PC-9 (cell line): ENCODE measurements around the gene TMEM221. TPM values are rescaled to one million over a fixed set of nuclear protein-coding genes. Genes with fewer than 3 reads are reported as not detected.

Experiments
- BruUV-seq: library from RNA; stranded (reverse); fragments of 400-500 nt; replicated peaks from 2 replicates; lab custom pipeline; 2021; lab: Mats Ljungman, UMichigan
- CTCF ChIA-PET: fragments of 300-600 bp; sonication (Branson Sonifier 250); formaldehyde crosslinking; loops from one replicate; lab custom pipeline; 2022; ENCODE audit warnings: antibody characterized with exemption; lab: Charles Lee
- POLR2A ChIA-PET: fragments of 300-600 bp; sonication (Branson Sonifier 250); formaldehyde crosslinking; loops from one replicate; lab custom pipeline; 2022; ENCODE audit warnings: antibody characterized with exemption; ENCODE audit not compliant: unreplicated experiment; lab: Charles Lee
- DNase-seq, 2 experiments: peaks; one replicate each; pipeline versions ENCODE4 v3.0.0 to v3.0.0-alpha.2; 2015 to 2022; ENCODE audit warnings: mixed read lengths in 1 of 2
- H2AFZ ChIP-seq: fragments of 200-600 bp; sonication (generic); 2 replicates; pipeline ENCODE4 v1.8.1; 2017; ENCODE audit warnings: antibody characterized with exemption
- H3F3A ChIP-seq: fragments of 200-600 bp; sonication (generic); 2 replicates; pipeline ENCODE4 v1.8.1; 2017; ENCODE audit warnings: antibody characterized with exemption, mild to moderate bottlenecking, low read depth; ENCODE audit not compliant: insufficient read depth
- H3K27ac ChIP-seq: fragments of 200-600 bp; sonication (generic); 2 replicates; pipeline ENCODE4 v1.6.1; 2016; ENCODE audit warnings: mixed run types
- H3K27me3 ChIP-seq: fragments of 200-600 bp; sonication (generic); 2 replicates; pipeline ENCODE4 v1.6.1; 2016; ENCODE audit warnings: low read depth, mixed run types; ENCODE audit not compliant: insufficient read depth
- H3K36me3 ChIP-seq: fragments of 200-600 bp; sonication (generic); 2 replicates; pipeline ENCODE4 v1.6.1; 2016; ENCODE audit warnings: low read depth, mixed run types
- H3K4me1 ChIP-seq: fragments of 200-600 bp; sonication (generic); replicated peaks from 2 replicates; pipeline ENCODE4 v1.6.1; 2016; ENCODE audit warnings: mixed run types; ENCODE audit not compliant: insufficient read depth
- H3K4me2 ChIP-seq: fragments of 200-600 bp; sonication (generic); 2 replicates; pipeline ENCODE4 v1.6.1; 2017; ENCODE audit warnings: mixed run types
- H3K4me3 ChIP-seq: fragments of 200-600 bp; sonication (generic); 2 replicates; pipeline ENCODE4 v1.6.1; 2016; ENCODE audit warnings: mixed run types
- H3K79me2 ChIP-seq: fragments of 200-600 bp; sonication (generic); 2 replicates; pipeline ENCODE4 v1.6.1; 2017; ENCODE audit warnings: low read depth, mixed run types
- H3K9me2 ChIP-seq: fragments of 200-600 bp; sonication (generic); 2 replicates; pipeline ENCODE4 v1.8.1; 2017; ENCODE audit warnings: mild to moderate bottlenecking; ENCODE audit not compliant: insufficient read depth
- H3K9me3 ChIP-seq: fragments of 200-600 bp; sonication (generic); 2 replicates; pipeline ENCODE4 v1.8.1; 2016; ENCODE audit warnings: low read depth; ENCODE audit not compliant: insufficient read depth
- H4K20me1 ChIP-seq: fragments of 200-600 bp; sonication (generic); 2 replicates; pipeline ENCODE4 v1.8.1; 2017; ENCODE audit not compliant: insufficient read depth
- CTCF ChIP-seq: fragments of 200-600 bp; sonication (generic); conservative IDR thresholded peaks from 2 replicates; pipeline ENCODE4 v1.6.1; 2017; ENCODE audit warnings: mixed run types, antibody characterized with exemption, mild to moderate bottlenecking, moderate library complexity
- EZH2 ChIP-seq: fragments of 200-600 bp; sonication (generic); IDR thresholded peaks from 2 replicates; pipeline ENCODE4 v1.8.0; 2017; ENCODE audit warnings: antibody characterized with exemption, low read depth
- intact Hi-C: fragments of 100-400 bp; cut with micrococcal nuclease; formaldehyde crosslinking; loops from one replicate; pipeline ENCODE4 v1.10.0; 2022; ENCODE audit not compliant: unreplicated experiment
- total RNA-seq: library from RNA; stranded (reverse); gene quantifications from 2 replicates; pipeline ENCODE4 v1.2.3, GENCODE V29; 2021

Gene TMEM221
- total RNA-seq, 1 experiment from 2014 or later: 2.0 TPM

GRCh38 chr19:17441241-17442021, 7.0 kb downstream of the TMEM221 start:
- H3K9me3 ChIP-seq: 0 out of 2 replicates have a peak, but pooled peaks cover 3% of the 10 kb centered on the region
- H3K4me1 ChIP-seq: no peaks in the 10 kb centered on the region
- no peak overlapping the region for H3K4me2 ChIP-seq
- H2AFZ ChIP-seq: no peak overlapping the region
- H3F3A ChIP-seq: peaks cover 20% of the 10 kb centered on the region
- H3K79me2 ChIP-seq: no peaks in the 10 kb centered on the region
- H4K20me1 ChIP-seq: no peaks in the 10 kb centered on the region
- TF ChIP-seq EZH2 (no peak), CTCF (peak; percentile 68)
- CTCF ChIA-PET: interaction anchor here (0.6 to 0.7 kb wide), 3 partner anchors 13 to 54 kb away, joined by 3 to 7 read pairs (median 4); no protein-coding TSS in a partner anchor
- no peaks in the 10 kb centered on the region for H3K36me3 ChIP-seq
- no peaks in the 10 kb centered on the region for H3K27me3 ChIP-seq
- H3K4me3 ChIP-seq: no peak overlapping the region
- intact Hi-C loops: no loop called here
- no peaks in the 10 kb centered on the region for H3K9me2 ChIP-seq
- no peak overlapping the region for H3K27ac ChIP-seq
- no TSS peak for BruUV-seq
- peak in 1 of 2 experiments; percentile 57 for DNase-seq
- POLR2A ChIA-PET: no interaction called here

- Histone ChIP-seq H4K20me1 (no peaks in the 10 kb centered on the region), H3K4me2 (no peak overlapping the region), H3K4me1 (no peaks in the 10 kb centered on the region), H3K27me3 (no peaks in the 10 kb centered on the region), H3K36me3 (no peaks in the 10 kb centered on the region), H2AFZ (no peak overlapping the region), H3K79me2 (no peaks in the 10 kb centered on the region), H3F3A (peaks cover 21% of the 10 kb centered on the region), H3K4me3 (no peak overlapping the region), H3K9me2 (no peaks in the 10 kb centered on the region), H3K9me3 (no peaks in the 10 kb centered on the region), H3K27ac (no peak overlapping the region)
- POLR2A ChIA-PET: no interaction called here
- BruUV-seq: no TSS peak
- no peak for DNase-seq
- no peak for TF ChIP-seq EZH2
- no peak for TF ChIP-seq CTCF
- CTCF ChIA-PET: no interaction called here
- intact Hi-C loops: no loop called here
Observed at GRCh38 chr19:17436874-17437267, 11.6 kb downstream of the TMEM221 start.

- Histone ChIP-seq H3F3A (peaks cover 17% of the 10 kb centered on the region; the same call in 1 of the 2 replicates), H3K4me1 (no peaks in the 10 kb centered on the region), H3K27ac (no peak overlapping the region), H3K27me3 (no peaks in the 10 kb centered on the region), H3K9me2 (no peaks in the 10 kb centered on the region), H4K20me1 (no peaks in the 10 kb centered on the region), H3K9me3 (no peaks in the 10 kb centered on the region), H2AFZ (no peak overlapping the region), H3K36me3 (no peaks in the 10 kb centered on the region), H3K4me2 (no peak overlapping the region), H3K4me3 (no peak overlapping the region), H3K79me2 (no peaks in the 10 kb centered on the region)
- ChIA-PET CTCF (no interaction called here), POLR2A (no interaction called here)
- no TSS peak for BruUV-seq
- intact Hi-C loops: no loop called here
- DNase-seq: no peak
- TF ChIP-seq EZH2 (no peak), CTCF (no peak)
Observed at GRCh38 chr19:17436094-17436873, 12.2 kb downstream of the TMEM221 start.
